ENCODE data around the gene ZMYND8.
A peak's percentile ranks its signal among the peaks of the same experiment; 100 is the strongest.

Gene ZMYND8

DNA sequence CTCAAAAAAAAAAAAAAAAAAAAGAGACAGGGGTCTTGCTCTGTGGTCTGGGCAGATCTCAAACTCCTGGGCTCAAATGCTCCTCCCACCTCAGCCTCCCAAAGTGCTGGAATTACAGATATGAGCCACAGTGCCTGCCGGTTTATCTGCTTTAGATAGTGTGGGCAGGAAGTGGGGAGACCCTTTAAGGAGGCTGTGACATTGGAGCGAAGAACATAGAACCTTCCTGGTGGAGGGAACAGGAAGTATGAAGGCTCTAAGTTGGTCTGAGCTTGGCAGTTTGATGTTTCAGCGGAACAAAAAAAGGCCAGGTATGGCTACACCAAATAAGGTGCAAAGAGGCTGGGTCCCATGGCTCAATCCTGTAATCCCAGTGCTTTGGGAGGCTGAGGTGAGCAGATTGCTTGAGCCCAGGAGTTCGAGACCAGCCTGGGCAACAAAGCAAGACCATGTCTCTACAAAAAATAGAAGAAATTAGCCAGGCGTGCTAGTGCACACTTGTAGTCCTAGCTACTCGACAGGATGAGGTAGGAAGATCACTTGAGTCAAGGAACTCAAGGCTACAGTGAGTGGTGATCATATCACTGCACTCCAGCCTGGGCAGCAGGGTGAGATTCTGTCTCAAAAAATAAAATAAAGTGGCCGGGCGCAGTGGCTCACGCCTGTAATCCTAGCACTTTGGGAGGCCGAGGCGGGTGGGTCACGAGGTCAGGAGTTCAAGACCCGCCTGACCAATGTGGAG, 8.7 kb upstream of the ZMYND8 start:
- Histone ChIP-seq H3K27me3 (ENCODE audit: control insufficient read depth, insufficient read depth, low read length) (no peaks in the 10 kb centered on the region), H3K4me1 (ENCODE audit: control insufficient read depth, insufficient read depth, low read length) (peaks cover 13% of the 10 kb centered on the region), H3K36me3 (ENCODE audit: control insufficient read depth, insufficient read depth, low read length) (no peaks in the 10 kb centered on the region), H3K27ac (ENCODE audit: low read depth, low read length) (no peak overlapping the region), H3K4me3 (ENCODE audit: low read length) (no peak overlapping the region), H3K9ac (ENCODE audit: low read length) (no peak overlapping the region)

GRCh38 chr20:47362361-47363219, 6.1 kb upstream of the ZMYND8 start:
- peaks cover 38% of the 10 kb centered on the region for H3K4me1 ChIP-seq (ENCODE audit: control insufficient read depth, insufficient read depth, low read length)

GRCh38 chr20:47361057-47361915, 4.8 kb upstream of the ZMYND8 start:
- Histone ChIP-seq H3K9ac (ENCODE audit: low read length) (no peak overlapping the region), H3K27ac (ENCODE audit: low read depth, low read length) (peak overlapping the region; percentile 96), H3K27me3 (ENCODE audit: control insufficient read depth, insufficient read depth, low read length) (no peaks in the 10 kb centered on the region), H3K36me3 (ENCODE audit: control insufficient read depth, insufficient read depth, low read length) (no peaks in the 10 kb centered on the region), H3K4me3 (ENCODE audit: low read length) (peak overlapping the region; percentile 42), H3K4me1 (ENCODE audit: control insufficient read depth, insufficient read depth, low read length) (peaks cover 50% of the 10 kb centered on the region)

More at GRCh38 chr20:47362361-47363219, 6.1 kb upstream of the ZMYND8 start:
- Histone ChIP-seq H3K36me3 (ENCODE audit: control insufficient read depth, insufficient read depth, low read length) (no peaks in the 10 kb centered on the region), H3K9ac (ENCODE audit: low read length) (no peak overlapping the region), H3K27me3 (ENCODE audit: control insufficient read depth, insufficient read depth, low read length) (no peaks in the 10 kb centered on the region), H3K27ac (ENCODE audit: low read depth, low read length) (no peak overlapping the region), H3K4me3 (ENCODE audit: low read length) (no peak overlapping the region)

- Histone ChIP-seq H3K36me3 (ENCODE audit: control insufficient read depth, insufficient read depth, low read length) (no peaks in the 10 kb centered on the region), H3K4me3 (ENCODE audit: low read length) (peak overlapping the region; percentile 42), H3K4me1 (ENCODE audit: control insufficient read depth, insufficient read depth, low read length) (peaks cover 57% of the 10 kb centered on the region), H3K27me3 (ENCODE audit: control insufficient read depth, insufficient read depth, low read length) (no peaks in the 10 kb centered on the region), H3K9ac (ENCODE audit: low read length) (peak overlapping the region; percentile 19), H3K27ac (ENCODE audit: low read depth, low read length) (peak overlapping the region; percentile 96)
Measured at GRCh38 chr20:47360297-47361056, 4.0 kb upstream of the ZMYND8 start.

GRCh38 chr20:47359530-47360296, 3.2 kb upstream of the ZMYND8 start:
- Histone ChIP-seq H3K4me1 (ENCODE audit: control insufficient read depth, insufficient read depth, low read length) (peaks cover 64% of the 10 kb centered on the region), H3K4me3 (ENCODE audit: low read length) (peak overlapping the region; percentile 42), H3K36me3 (ENCODE audit: control insufficient read depth, insufficient read depth, low read length) (no peaks in the 10 kb centered on the region), H3K27me3 (ENCODE audit: control insufficient read depth, insufficient read depth, low read length) (no peaks in the 10 kb centered on the region), H3K9ac (ENCODE audit: low read length) (no peak overlapping the region), H3K27ac (ENCODE audit: low read depth, low read length) (peak overlapping the region; percentile 96)

GRCh38 chr20:47358672-47359529, 2.4 kb upstream of the ZMYND8 start:
- Histone ChIP-seq H3K27me3 (ENCODE audit: control insufficient read depth, insufficient read depth, low read length) (no peaks in the 10 kb centered on the region), H3K27ac (ENCODE audit: low read depth, low read length) (peak overlapping the region; percentile 96), H3K4me3 (ENCODE audit: low read length) (peak overlapping the region; percentile 31), H3K9ac (ENCODE audit: low read length) (peak overlapping the region; percentile 37), H3K4me1 (ENCODE audit: control insufficient read depth, insufficient read depth, low read length) (peaks cover 72% of the 10 kb centered on the region), H3K36me3 (ENCODE audit: control insufficient read depth, insufficient read depth, low read length) (no peaks in the 10 kb centered on the region)

DNA sequence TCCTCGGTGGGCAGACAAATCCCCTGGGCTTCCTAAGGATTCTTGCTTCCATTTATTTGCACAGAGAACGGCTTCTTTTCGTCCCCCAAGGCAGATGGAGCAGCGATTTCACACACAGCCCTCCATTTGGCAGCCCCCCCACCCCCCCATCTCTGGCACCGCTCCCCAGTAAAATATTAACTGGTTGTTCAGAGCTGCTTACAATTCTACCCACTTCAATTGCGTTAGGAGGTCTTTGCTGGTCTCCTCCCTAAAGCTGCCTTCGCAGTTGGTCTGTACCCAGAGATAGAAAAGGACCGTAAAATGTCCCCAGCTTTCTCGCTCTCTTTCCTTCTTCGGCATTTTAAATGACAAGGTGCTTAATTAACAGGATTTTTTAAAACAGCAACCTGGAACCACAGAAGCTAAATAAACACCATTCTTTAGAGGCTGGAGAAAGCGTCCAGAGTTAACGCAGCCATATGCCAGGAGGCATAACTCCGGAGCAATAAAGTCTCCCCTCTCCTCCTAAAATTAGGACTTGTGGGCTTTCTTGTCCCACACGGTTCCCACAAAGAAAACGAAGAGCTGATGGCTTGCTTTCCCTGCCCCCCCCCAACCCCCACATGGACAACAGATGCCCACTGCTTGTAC, 1.7 kb upstream of the ZMYND8 start:
- Histone ChIP-seq H3K4me3 (ENCODE audit: low read length) (peak overlapping the region; percentile 1), H3K9ac (ENCODE audit: low read length) (peak overlapping the region; percentile 2), H3K27me3 (ENCODE audit: control insufficient read depth, insufficient read depth, low read length) (no peaks in the 10 kb centered on the region), H3K36me3 (ENCODE audit: control insufficient read depth, insufficient read depth, low read length) (no peaks in the 10 kb centered on the region), H3K4me1 (ENCODE audit: control insufficient read depth, insufficient read depth, low read length) (peaks cover 79% of the 10 kb centered on the region), H3K27ac (ENCODE audit: low read depth, low read length) (peak overlapping the region; percentile 96)

- H3K4me1 ChIP-seq (ENCODE audit: control insufficient read depth, insufficient read depth, low read length), result peaks cover 86% of the 10 kb centered on the region
- peak overlapping the region; percentile 47 for H3K4me3 ChIP-seq (ENCODE audit: low read length)
- H3K27me3 ChIP-seq (ENCODE audit: control insufficient read depth, insufficient read depth, low read length), result no peaks in the 10 kb centered on the region
- peak overlapping the region; percentile 64 for H3K9ac ChIP-seq (ENCODE audit: low read length)
- H3K27ac ChIP-seq (ENCODE audit: low read depth, low read length), result peak overlapping the region; percentile 96
- no peaks in the 10 kb centered on the region for H3K36me3 ChIP-seq (ENCODE audit: control insufficient read depth, insufficient read depth, low read length)
Measured at GRCh38 chr20:47357296-47358038, 968 bp upstream of the ZMYND8 start.

GRCh38 chr20:47356220-47356525, 326 bp downstream of the ZMYND8 start:
- Histone ChIP-seq H3K4me1 (ENCODE audit: control insufficient read depth, insufficient read depth, low read length) (peaks cover 95% of the 10 kb centered on the region), H3K27me3 (ENCODE audit: control insufficient read depth, insufficient read depth, low read length) (no peaks in the 10 kb centered on the region), H3K36me3 (ENCODE audit: control insufficient read depth, insufficient read depth, low read length) (no peaks in the 10 kb centered on the region), H3K9ac (ENCODE audit: low read length) (no peak overlapping the region), H3K27ac (ENCODE audit: low read depth, low read length) (peak overlapping the region; percentile 96), H3K4me3 (ENCODE audit: low read length) (peak overlapping the region; percentile 45)

Data from rectal smooth muscle tissue (tissue), 1 donor.